Measurements from ENCODE around the gene SLC13A5. TPM values are rescaled to one million over a fixed set of nuclear protein-coding genes. Genes with fewer than 3 reads are reported as not detected.

The SLC13A5 gene
- polyA plus RNA-seq, 3 donors = 0.05 to 0.34 (median 0.10) TPM

DNA sequence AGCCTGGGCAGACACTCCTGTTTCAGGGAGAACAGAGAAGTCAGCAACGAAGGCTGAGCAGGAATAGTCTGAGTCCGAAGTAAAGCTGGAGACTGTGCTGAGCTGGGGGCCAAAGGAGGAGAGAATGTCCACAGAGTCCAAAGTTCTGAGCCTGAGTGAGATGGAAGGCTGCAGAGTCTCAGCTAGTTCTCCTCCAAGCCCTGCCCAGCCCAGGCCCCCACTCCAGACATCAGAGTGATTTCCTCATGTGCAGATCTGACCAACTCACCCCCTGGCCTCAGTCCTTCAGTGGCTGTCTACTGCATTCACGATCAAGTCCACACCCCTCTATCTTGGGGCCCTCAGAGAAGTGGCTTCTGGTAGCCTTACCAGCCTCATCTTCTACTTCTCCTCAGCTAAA lies 21.6 kb downstream of the SLC13A5 start:
- H3K27ac ChIP-seq (ENCODE audit: low read depth, low read length) = no peak overlapping the region
- WGBS, 3 donors = 80 to 85% (median 85%) methylated on average over 3 of the region's 3 CpGs

DNA sequence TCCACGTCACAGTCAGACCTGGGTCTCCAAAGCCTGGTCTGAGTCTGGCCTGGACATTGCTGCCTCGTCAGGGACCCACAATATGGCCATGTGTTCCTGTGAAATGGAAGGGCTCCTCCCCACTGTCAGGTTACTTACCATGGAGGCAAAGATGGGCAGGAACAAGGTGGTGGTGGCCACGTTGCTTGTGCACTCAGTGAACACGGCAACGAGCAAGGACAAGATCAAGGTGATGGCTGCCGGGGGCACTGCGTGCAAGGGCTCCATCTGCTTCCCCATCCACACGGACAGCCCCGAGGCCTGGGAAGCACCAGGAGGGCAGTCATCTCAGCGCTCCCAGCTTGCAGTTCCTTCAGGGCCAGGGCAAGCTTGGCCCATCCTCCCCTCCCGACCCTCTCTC lies 22.5 kb downstream of the SLC13A5 start:
- WGBS, 3 donors = 81 to 86% (median 85%) methylated on average over 11 of the region's 11 CpGs
- no peak overlapping the region for H3K27ac ChIP-seq (ENCODE audit: low read depth, low read length)

- no peak overlapping the region for H3K27ac ChIP-seq (ENCODE audit: low read depth, low read length)
- WGBS, 3 donors = 82 to 88% (median 85%) methylated on average over 9 of the region's 9 CpGs
Measured at GRCh38 chr17:6688944-6689343, 24.2 kb downstream of the SLC13A5 start.

DNA sequence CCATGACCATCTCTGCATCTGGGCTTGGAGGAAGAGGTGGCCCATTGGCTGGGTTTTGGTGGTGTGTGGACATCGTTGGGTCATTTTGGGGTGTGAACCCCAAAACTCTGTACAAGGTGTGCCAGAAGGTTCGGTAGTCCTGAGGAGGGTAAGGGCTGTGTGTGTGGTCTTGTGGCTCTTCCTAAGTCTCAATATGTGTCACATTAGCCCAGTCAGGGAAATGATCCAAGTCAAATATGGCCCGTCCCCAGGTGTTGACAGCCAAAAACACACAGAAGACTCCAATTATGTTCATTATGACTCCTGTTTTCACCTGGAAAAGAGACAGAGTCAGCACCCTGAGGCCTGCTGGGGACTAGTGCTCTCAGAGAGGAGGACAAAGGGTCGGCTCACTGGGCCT lies 27.1 kb downstream of the SLC13A5 start:
- WGBS, 3 donors = 77 to 89% (median 82%) methylated on average over 4 of the region's 4 CpGs
- no peak overlapping the region for H3K27ac ChIP-seq (ENCODE audit: low read depth, low read length)

DNA sequence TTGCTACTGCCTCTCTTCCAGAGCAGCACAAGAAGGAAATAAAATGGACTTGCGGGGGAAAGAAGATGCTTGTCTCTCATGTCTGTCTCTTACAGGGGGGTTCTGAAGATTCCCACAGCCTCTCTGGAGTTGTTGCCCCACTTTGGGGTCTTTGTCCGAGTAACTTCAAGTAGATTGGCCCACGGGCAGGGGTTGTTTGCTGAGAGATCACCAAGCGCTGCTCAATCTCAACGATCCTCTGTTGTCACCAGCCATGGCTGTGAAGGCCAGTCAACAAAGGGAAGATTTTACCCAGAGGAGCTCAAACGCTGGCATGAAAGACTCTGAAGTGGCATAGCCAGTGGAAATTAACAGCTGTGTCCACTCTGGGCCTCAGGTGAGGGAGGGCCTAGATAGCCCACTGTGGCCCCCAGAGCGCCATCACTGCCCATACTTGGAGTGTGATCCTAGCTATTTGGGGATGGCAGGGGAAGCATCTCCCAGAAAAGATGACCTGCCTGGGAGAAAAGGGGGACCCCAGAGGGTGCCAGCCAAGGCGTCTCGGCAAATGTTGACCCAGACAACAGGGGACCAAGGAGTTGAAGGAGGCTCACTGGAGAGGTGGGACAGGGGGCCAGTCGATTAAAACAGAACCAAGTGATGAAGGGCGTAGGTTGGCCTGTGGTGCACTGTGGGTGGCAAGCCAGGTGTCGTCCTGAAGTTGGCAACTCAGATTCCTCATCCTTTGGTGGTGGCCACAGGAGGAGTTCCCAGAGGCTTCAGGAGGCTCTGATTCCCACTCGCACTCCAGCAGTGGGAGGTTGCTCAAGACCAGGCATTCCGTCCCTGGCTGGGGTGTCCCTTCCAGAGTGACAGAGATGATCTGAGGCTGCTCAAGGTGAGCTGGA lies 28.0 kb downstream of the SLC13A5 start:
- no peak overlapping the region for H3K27ac ChIP-seq (ENCODE audit: low read depth, low read length)
- 83 to 87% (median 87%) methylated on average over 14 of the region's 14 CpGs for WGBS, 3 donors

DNA sequence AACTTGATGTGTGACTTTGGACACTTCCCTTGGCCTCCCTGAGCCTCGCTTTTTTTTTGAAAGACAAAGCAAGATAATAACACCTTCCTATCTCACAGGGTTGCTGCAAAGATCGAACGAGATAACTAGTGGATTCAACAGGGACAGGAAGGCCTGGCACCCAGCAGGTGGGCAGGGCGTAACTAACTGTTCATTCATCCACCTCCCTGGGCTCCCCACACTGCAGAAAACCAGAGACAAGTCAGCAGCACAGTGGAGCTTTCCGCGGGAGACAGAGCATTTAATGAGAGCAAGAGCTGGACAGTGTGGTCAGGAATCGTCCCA lies 28.7 kb downstream of the SLC13A5 start:
- 65 to 86% (median 78%) methylated on average over 7 of the region's 7 CpGs for WGBS, 3 donors
- H3K27ac ChIP-seq (ENCODE audit: low read depth, low read length) = no peak overlapping the region

DNA sequence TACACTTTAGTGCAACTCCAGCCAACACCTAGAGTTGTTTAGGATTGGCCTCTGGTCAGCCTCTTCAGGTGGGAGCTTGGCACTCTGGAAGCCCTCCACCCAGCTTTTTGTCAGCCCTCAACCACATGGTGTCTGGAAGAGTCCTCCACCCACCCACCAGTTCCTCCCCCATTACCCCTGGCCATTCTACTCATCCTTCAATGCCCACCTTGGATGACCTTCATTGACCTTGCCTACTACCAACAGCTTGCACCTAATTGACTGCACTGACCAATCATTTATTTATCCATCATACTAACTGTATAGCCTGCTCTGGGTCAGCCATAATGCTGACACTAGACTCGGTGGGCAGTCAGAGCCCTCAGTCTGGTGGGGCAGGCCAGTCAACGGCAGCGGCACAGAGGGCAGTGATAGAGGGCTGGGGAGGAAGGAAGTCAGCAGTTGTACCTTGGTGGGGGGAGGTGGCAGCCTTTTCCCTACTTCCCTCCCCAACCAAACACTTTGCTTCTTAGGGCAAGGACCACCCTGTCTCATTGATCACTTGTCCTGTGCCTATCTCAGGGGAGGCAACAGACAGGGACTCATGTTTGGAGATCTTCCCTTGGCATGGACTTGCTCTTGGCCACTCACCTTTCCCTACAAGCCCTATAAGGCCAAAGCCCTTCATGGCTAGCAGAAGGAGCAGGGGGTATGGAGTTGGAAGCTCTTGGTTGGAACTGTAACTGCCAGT lies 29.3 kb downstream of the SLC13A5 start:
- H3K27ac ChIP-seq (ENCODE audit: low read depth, low read length) = no peak overlapping the region
- 79 to 94% (median 81%) methylated on average over 3 of the region's 3 CpGs for WGBS, 3 donors

- no peak overlapping the region for H3K27ac ChIP-seq (ENCODE audit: low read depth, low read length)
Measured at GRCh38 chr17:6683081-6683684, 30.0 kb downstream of the SLC13A5 start.

GRCh38 chr17:6682339-6682738 lies 30.8 kb downstream of the SLC13A5 start:
- WGBS, 3 donors = 87 to 96% (median 91%) methylated on average over 4 of the region's 4 CpGs
- H3K27ac ChIP-seq (ENCODE audit: low read depth, low read length) = no peak overlapping the region

More at GRCh38 chr17:6683081-6683684, 30.0 kb downstream of the SLC13A5 start:
- WGBS, 3 donors = 44 to 88% (median 80%) methylated on average over 3 of the region's 3 CpGs

DNA sequence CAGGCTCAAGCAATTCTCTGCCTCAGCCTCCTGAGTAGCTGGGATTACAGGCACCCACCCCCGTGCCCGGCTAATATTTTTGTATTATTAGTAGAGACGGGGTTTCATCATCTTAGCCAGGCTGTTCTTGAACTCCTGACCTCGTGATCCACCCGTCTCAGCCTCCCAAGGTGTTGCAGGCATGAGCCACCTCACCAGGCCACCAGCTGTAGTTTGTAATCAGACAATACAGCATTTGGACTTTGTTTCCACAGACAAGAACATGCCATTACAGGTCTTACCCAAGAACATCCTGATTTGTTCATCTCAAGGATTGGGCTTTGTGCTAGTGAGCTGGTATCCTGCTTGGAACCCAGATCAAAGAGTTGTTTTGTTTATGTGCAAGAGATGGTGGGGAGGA lies 31.5 kb downstream of the SLC13A5 start:
- H3K27ac ChIP-seq (ENCODE audit: low read depth, low read length) = no peak overlapping the region

GRCh38 chr17:6681176-6681575 lies 32.0 kb downstream of the SLC13A5 start:
- 53 to 69% (median 67%) methylated on average over 4 of the region's 4 CpGs for WGBS, 3 donors
- H3K27ac ChIP-seq (ENCODE audit: low read depth, low read length) = no peak overlapping the region

More for the DNA sequence above, 31.5 kb downstream of the SLC13A5 start:
- WGBS, 3 donors = 77 to 82% (median 79%) methylated on average over 5 of the region's 5 CpGs

DNA sequence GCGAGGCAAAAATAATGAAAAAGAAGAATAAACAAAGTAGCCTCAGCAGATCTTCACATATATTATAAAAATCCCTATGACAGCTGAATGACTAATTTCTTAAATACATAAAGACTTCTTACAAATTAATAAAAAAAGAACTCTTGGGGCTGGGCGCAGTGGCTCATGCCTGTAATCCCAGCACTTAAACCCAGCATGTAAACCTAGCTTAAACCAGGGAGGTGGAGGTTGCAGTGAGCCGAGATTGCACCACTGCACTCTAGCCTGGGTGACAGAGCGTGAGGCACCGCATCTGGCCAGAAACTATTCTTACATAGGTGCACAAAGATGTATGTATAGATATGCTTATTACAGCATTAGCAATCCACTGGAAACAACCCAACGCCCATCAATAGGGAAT lies 33.9 kb downstream of the SLC13A5 start:
- WGBS, 3 donors = 75 to 78% (median 76%) methylated on average over 6 of the region's 6 CpGs
- no peak overlapping the region for H3K27ac ChIP-seq (ENCODE audit: low read depth, low read length)

DNA sequence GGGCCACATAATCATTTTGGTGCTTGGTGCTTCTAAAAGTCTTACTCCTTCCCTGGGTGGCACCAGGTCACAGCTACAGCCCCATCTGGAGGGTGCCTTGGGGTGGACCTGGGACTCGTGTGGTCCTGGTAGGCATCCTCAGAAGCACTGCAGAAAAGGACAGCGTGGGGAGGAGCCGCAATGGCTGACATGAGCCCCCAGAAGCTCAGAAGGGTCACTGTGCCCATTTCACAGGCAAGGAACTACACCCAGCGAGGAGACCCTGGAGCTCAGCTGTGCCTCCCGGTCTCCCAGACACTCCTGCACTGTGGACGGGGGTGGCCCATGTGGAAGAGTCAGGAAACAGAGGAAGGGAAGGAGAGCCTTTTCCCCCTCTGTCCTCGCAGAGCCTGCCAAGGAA lies 35.2 kb downstream of the SLC13A5 start:
- WGBS, 3 donors = 70 to 88% (median 75%) methylated on average over 6 to 7 of the region's 7 CpGs
- H3K27ac ChIP-seq (ENCODE audit: low read depth, low read length) = no peak overlapping the region

- 36 to 53% (median 50%) methylated on average over 16 of the region's 16 CpGs for WGBS, 3 donors
- H3K27ac ChIP-seq (ENCODE audit: low read depth, low read length) = no peak overlapping the region
Measured at GRCh38 chr17:6677158-6677831, 35.9 kb downstream of the SLC13A5 start.

GRCh38 chr17:6676802-6677157 lies 36.4 kb downstream of the SLC13A5 start:
- no peak overlapping the region for H3K27ac ChIP-seq (ENCODE audit: low read depth, low read length)
- 62 to 77% (median 72%) methylated on average over 6 of the region's 6 CpGs for WGBS, 3 donors

DNA sequence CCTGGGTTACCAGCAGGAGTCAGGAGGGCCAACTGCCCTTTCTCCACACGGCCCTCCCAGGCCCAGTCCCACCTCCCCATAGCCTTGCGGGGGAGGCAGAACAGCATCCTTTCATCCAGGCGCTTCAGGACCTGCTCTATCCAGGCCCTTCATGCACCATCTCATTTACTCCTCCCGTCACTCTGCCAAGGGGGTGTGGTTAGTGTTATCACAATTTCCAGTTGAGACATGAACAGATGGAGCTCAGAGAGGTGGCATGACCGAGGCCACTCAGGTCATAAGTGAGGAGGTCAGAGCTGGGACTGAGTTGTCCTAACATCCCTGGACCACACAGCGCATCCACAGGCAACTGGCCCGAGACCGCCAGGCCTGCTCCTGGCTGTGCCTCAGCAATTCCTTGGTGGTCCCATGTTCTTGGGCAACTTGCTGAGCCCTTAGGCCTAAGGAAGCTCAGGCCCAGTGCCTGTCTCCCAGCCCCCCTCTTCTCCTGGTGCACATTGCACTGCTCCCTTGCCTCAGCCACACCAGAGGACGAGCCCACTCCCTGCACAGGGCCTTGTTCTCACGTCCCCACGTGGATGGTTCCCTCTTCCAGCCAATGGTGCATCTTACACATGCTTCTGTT lies 37.9 kb downstream of the SLC13A5 start:
- 65 to 85% (median 76%) methylated on average over 11 of the region's 11 CpGs for WGBS, 3 donors
- no peak overlapping the region for H3K27ac ChIP-seq (ENCODE audit: low read depth, low read length)

DNA sequence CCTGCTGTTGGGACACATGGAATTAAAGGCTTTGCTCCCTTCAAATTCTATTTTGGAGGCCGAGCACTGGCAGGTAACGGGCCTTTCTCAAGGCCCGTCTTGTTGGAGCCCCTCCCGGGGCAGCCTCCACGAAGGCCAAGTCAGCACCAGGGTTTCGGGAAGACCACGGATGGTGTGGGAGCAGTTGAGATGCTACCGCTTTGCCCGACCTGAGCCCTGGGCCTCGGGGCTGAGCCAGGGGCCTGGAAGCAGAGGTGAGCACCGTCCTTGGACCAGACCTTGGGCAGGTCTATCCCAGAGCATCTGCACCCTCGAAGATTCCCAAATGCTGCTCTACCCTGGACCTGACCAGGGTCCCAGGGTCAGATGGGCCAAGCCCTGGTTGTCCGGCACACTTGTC lies 38.6 kb downstream of the SLC13A5 start:
- 92 to 95% (median 94%) methylated on average over 13 of the region's 13 CpGs for WGBS, 3 donors
- no peak overlapping the region for H3K27ac ChIP-seq (ENCODE audit: low read depth, low read length)

DNA sequence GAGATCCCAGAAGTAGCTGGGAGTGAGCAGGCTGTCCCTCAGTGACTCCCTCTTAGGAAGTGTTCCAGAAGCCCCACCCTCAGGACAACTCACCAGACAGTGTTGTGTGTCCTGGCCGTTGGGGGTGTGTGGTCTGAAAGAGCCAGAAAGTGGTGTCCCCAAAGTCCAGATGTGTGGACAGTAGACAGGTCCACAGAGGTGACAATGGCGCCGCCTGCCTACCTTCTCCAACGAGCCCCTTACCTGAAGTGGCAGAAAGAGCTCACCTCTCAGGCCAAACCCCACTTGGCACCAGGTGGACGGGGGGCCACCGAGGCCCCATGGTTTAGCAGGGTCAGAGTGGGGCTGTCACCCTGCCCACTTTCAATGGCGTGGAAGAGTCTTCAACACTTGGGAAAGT lies 41.7 kb downstream of the SLC13A5 start:
- no peak overlapping the region for H3K27ac ChIP-seq (ENCODE audit: low read depth, low read length)
- 84 to 87% (median 86%) methylated on average over 7 of the region's 7 CpGs for WGBS, 3 donors
